H1 (cell line): ENCODE data around the gene ACRBP. TPM values are rescaled to one million over a fixed set of nuclear protein-coding genes. Genes with fewer than 3 reads are reported as not detected.

Experiments
- CTCF ChIA-PET: fragments of 300-600 bp; sonication (Branson Sonifier 250); formaldehyde crosslinking; loops from one replicate; lab custom pipeline; 2021; ENCODE audit not compliant: partially characterized antibody; lab: Charles Lee
- POLR2A ChIA-PET: fragments of 300-600 bp; sonication (Branson Sonifier 250); formaldehyde crosslinking; loops from one replicate; lab custom pipeline; 2021; ENCODE audit warnings: inconsistent platforms; ENCODE audit not compliant: partially characterized antibody; lab: Charles Lee
- DNase-seq, 2 experiments: peaks; one replicate each; pipeline versions ENCODE4 v3.0.0 to v3.0.0-alpha.2; 2010 to 2022; ENCODE audit warnings: low spot score in 2 of 2, low read depth in 1 of 2, mixed read lengths in 1 of 2
- FAIRE-seq: peaks from 2 replicates; lab custom pipeline; 2011; peaks lifted over from hg19 to GRCh38; lab: Jason Lieb, UNC
- H2AFZ ChIP-seq: 2 replicates; pipeline ENCODE4 v1.8.1; 2012; ENCODE audit warnings: low read length, inconsistent platforms
- H2AK5ac ChIP-seq: 2 replicates; pipeline ENCODE4 v1.6.1; 2013; ENCODE audit warnings: low read depth, low read length
- H2BK120ac ChIP-seq: replicated peaks from 2 replicates; pipeline ENCODE3; 2013; ENCODE audit warnings: low read depth, low read length, inconsistent platforms
- H2BK12ac ChIP-seq: 2 replicates; pipeline ENCODE4 v1.6.1; 2013; ENCODE audit warnings: low read depth, low read length
- H2BK15ac ChIP-seq: 2 replicates; pipeline ENCODE4 v1.6.1; 2013; ENCODE audit warnings: low read length
- H2BK20ac ChIP-seq: 2 replicates; pipeline ENCODE4 v1.6.1; 2013; ENCODE audit warnings: low read length
- H2BK5ac ChIP-seq: 2 replicates; pipeline ENCODE4 v1.6.1; 2013; ENCODE audit warnings: low read depth, low read length
- H3K14ac ChIP-seq: 2 replicates; pipeline ENCODE4 v1.6.1; 2013; ENCODE audit warnings: inconsistent platforms; ENCODE audit not compliant: insufficient read length
- H3K18ac ChIP-seq: 2 replicates; pipeline ENCODE4 v1.6.1; 2013; ENCODE audit warnings: low read length; ENCODE audit errors: extremely low read depth
- H3K23ac ChIP-seq: 2 replicates; pipeline ENCODE4 v1.6.1; 2013; ENCODE audit warnings: inconsistent platforms; ENCODE audit not compliant: insufficient read length
- H3K23me2 ChIP-seq: 2 replicates; pipeline ENCODE4 v1.6.1; 2013; ENCODE audit warnings: low read depth, low read length
- H3K27ac ChIP-seq: 2 replicates; pipeline ENCODE4 v1.6.1; 2011; ENCODE audit warnings: low read depth, low read length, inconsistent platforms
- H3K27me3 ChIP-seq, 4 experiments: replicated peaks in 1 of 4; 1 replicate in 1 of 4; 2 replicates in 3 of 4; pipeline versions ENCODE4 v1.6.1 to v1.8.1; 2011 to 2013; ENCODE audit warnings: low read length in 3 of 4, mild to moderate bottlenecking in 3 of 4, inconsistent platforms in 2 of 4, mixed read lengths in 2 of 4, moderate library complexity in 1 of 4; ENCODE audit not compliant: control insufficient read depth in 3 of 4, insufficient read depth in 3 of 4; ENCODE audit errors: extremely low read depth in 1 of 4
- H3K36me3 ChIP-seq, 4 experiments: 2 replicates each; pipeline versions ENCODE4 v1.6.1 to v1.8.1; 2011 to 2013; ENCODE audit warnings: mild to moderate bottlenecking in 4 of 4, low read length in 3 of 4, moderate library complexity in 2 of 4, control low read depth in 1 of 4, inconsistent platforms in 1 of 4; ENCODE audit not compliant: insufficient read depth in 4 of 4, control insufficient read depth in 2 of 4
- H3K4ac ChIP-seq: replicated peaks from 2 replicates; pipeline ENCODE3; 2013; ENCODE audit warnings: low read length, low read depth, mixed read lengths, inconsistent platforms; ENCODE audit not compliant: insufficient read length
- H3K4me1 ChIP-seq, 4 experiments: replicated peaks in 1 of 4; 1 replicate in 1 of 4; 2 replicates in 3 of 4; pipeline versions ENCODE4 v1.6.1 to v1.8.1; 2011 to 2013; ENCODE audit warnings: low read length in 3 of 4, inconsistent platforms in 2 of 4, mixed read lengths in 1 of 4; ENCODE audit not compliant: insufficient read depth in 4 of 4, control insufficient read depth in 3 of 4
- H3K4me2 ChIP-seq, 2 experiments: 2 replicates each; pipeline versions ENCODE4 v1.6.1 to v1.8.1; 2011 to 2013; ENCODE audit warnings: low read depth in 2 of 2, low read length in 2 of 2, control low read depth in 1 of 2, inconsistent platforms in 1 of 2, mild to moderate bottlenecking in 1 of 2; ENCODE audit not compliant: insufficient read depth in 1 of 2
- H3K4me3 ChIP-seq, 4 experiments: fragments of 200-600, 300-600 bp in 1 of 4; sonication (generic), shearing (Covaris generic), sonication (Bioruptor Twin) in 1 of 4; 2 replicates each; pipeline versions ENCODE4 v1.5.1 to v1.8.1; 2011 to 2016; ENCODE audit warnings: low read length in 4 of 4, low read depth in 3 of 4, control low read depth in 2 of 4, inconsistent platforms in 2 of 4, mild to moderate bottlenecking in 2 of 4, mixed read lengths in 1 of 4, moderate library complexity in 1 of 4; ENCODE audit not compliant: insufficient read depth in 2 of 4; ENCODE audit errors: extremely low read depth in 1 of 4
- H3K56ac ChIP-seq: replicated peaks from 2 replicates; pipeline ENCODE3; 2013; ENCODE audit warnings: low read depth, mild to moderate bottlenecking, mixed read lengths, low read length, inconsistent platforms; ENCODE audit not compliant: insufficient read length
- H3K79me1 ChIP-seq: 2 replicates; pipeline ENCODE4 v1.6.1; 2013; ENCODE audit warnings: low read depth, low read length, control low read depth
- H3K79me2 ChIP-seq, 2 experiments: 2 replicates each; pipeline versions ENCODE4 v1.6.1 to v1.8.1; 2012 to 2013; ENCODE audit warnings: low read length in 2 of 2, mild to moderate bottlenecking in 2 of 2, inconsistent platforms in 1 of 2; ENCODE audit not compliant: insufficient read depth in 2 of 2, control insufficient read depth in 1 of 2
- H3K9ac ChIP-seq, 4 experiments: replicated peaks in 1 of 4; 1 replicate in 1 of 4; 2 replicates in 3 of 4; pipeline versions ENCODE4 v1.6.1 to v1.8.1; 2011 to 2013; ENCODE audit warnings: low read depth in 3 of 4, low read length in 3 of 4, control low read depth in 2 of 4, mild to moderate bottlenecking in 2 of 4, moderate library complexity in 2 of 4, inconsistent platforms in 1 of 4; ENCODE audit errors: extremely low read depth in 1 of 4
- H3K9me3 ChIP-seq, 2 experiments: 2 replicates each; pipeline versions ENCODE4 v1.6.1 to v1.8.1; 2012 to 2013; ENCODE audit warnings: mild to moderate bottlenecking in 2 of 2, moderate library complexity in 2 of 2, control low read depth in 1 of 2, inconsistent platforms in 1 of 2, low read depth in 1 of 2, low read length in 1 of 2, mixed read lengths in 1 of 2; ENCODE audit not compliant: insufficient read depth in 2 of 2
- H4K20me1 ChIP-seq, 2 experiments: replicated peaks in 1 of 2; 2 replicates each; pipeline versions ENCODE3 to v1.8.1; 2011 to 2013; ENCODE audit warnings: inconsistent platforms in 2 of 2, low read length in 2 of 2, mild to moderate bottlenecking in 1 of 2; ENCODE audit not compliant: insufficient read depth in 2 of 2, control insufficient read depth in 1 of 2
- H4K5ac ChIP-seq: 2 replicates; pipeline ENCODE4 v1.6.1; 2013; ENCODE audit warnings: low read length, low read depth, mixed read lengths, inconsistent platforms; ENCODE audit not compliant: insufficient read length
- H4K8ac ChIP-seq: 2 replicates; pipeline ENCODE4 v1.8.0; 2013; ENCODE audit warnings: mild to moderate bottlenecking, moderate library complexity, low read length, inconsistent platforms; ENCODE audit not compliant: insufficient read depth; ENCODE audit errors: extremely low read depth
- H4K91ac ChIP-seq: replicated peaks from 2 replicates; pipeline ENCODE3; 2013; ENCODE audit warnings: low read length, mixed read lengths, inconsistent platforms; ENCODE audit not compliant: insufficient read length
- CREB1 ChIP-seq: IDR thresholded peaks from 2 replicates; pipeline ENCODE4 v1.6.1; 2012; ENCODE audit warnings: inconsistent platforms
- RBBP5 ChIP-seq: IDR thresholded peaks from 2 replicates; pipeline ENCODE4 v1.7.1; 2012; ENCODE audit warnings: low read depth, mild to moderate bottlenecking, inconsistent platforms, low read length, moderate library complexity, borderline replicate concordance
- SRF ChIP-seq: IDR thresholded peaks from 2 replicates; pipeline ENCODE4 v1.6.1; 2011; ENCODE audit warnings: mild to moderate bottlenecking, low read depth, low read length, moderate library complexity
- TAF7 ChIP-seq: optimal IDR thresholded peaks from 2 replicates; pipeline ENCODE3; 2011; ENCODE audit warnings: low read depth, mild to moderate bottlenecking, inconsistent platforms, low read length, moderate library complexity, borderline replicate concordance
- WGBS, 2 experiments: shearing (Covaris generic) in 1 of 2; methylation state at CpG; one replicate each; pipeline versions ENCODE4 v1.1.6 to v1.1.7; 2013 to 2015; ENCODE audit warnings: low lambda C conversion rate in 2 of 2, mixed read lengths in 2 of 2, inconsistent platforms in 1 of 2, low coverage in 1 of 2, missing lambda C conversion rate in 1 of 2; ENCODE audit not compliant: insufficient replicate concordance in 2 of 2, insufficient coverage in 1 of 2, insufficient read length in 1 of 2; ENCODE audit errors: extremely low coverage in 1 of 2, missing lambda C conversion rate in 1 of 2; 5-methylcytosine and 5-hydroxymethylcytosine counted together
- polyA plus RNA-seq, 7 experiments: library from polyadenylated mRNA; depleted of rRNA in 3 of 7; stranded (reverse) in 5 of 7; unstranded in 2 of 7; fragments of >200 nt in 5 of 7; fragments of 200-250 nt in 2 of 7; gene quantifications; 1 replicate in 5 of 7; 2 replicates in 1 of 7; 4 replicates in 1 of 7; pipeline versions ENCODE4 v1.2.1 to v1.2.3, GENCODE V29; 2011 to 2013; ENCODE audit warnings: missing spikeins in 2 of 7, mixed read lengths in 2 of 7
- total RNA-seq: library from RNA; stranded (reverse); fragmentation: NEBNext Ultra II Directional; extraction: Animal tissue kit (Norgen Biotek cat#: 25700); gene quantifications from 2 replicates; pipeline ENCODE4 v1.2.1, GENCODE V29; 2021

ACRBP gene
- total and polyA plus RNA-seq, 2 of the 8 experiments (the other 6 are each of a cell fraction or from before 2014, with no cell fraction given), result 0.80 to 5.2 TPM

GRCh38 chr12:6603095-6603567 lies 44.1 kb downstream of the ACRBP start:
- H2AFZ ChIP-seq, result no peak overlapping the region
- 0 out of 8 replicates have a peak overlapping the region, but pooled peaks of 1 of the 4 experiments have one; percentile 3 for H3K4me3 ChIP-seq
- H2BK120ac ChIP-seq, result no peak overlapping the region
- no peak overlapping the region for H2BK12ac ChIP-seq
- no peak overlapping the region for H2AK5ac ChIP-seq
- H4K20me1 ChIP-seq, result peaks cover 18 to 35% of the 10 kb centered on the region in 2 experiments
- H2BK15ac ChIP-seq, result no peak overlapping the region
- H3K79me2 ChIP-seq, result peaks cover 22 to 49% of the 10 kb centered on the region in 2 experiments
- WGBS, 2 experiments, result 90% methylated on average over 1 of the region's 6 CpGs; no CpG with 5 or more reads in 1 of the 2 experiments
- H4K91ac ChIP-seq, result no peak overlapping the region
- H4K5ac ChIP-seq, result no peak overlapping the region
- no peaks in the 10 kb centered on the region for H3K9me3 ChIP-seq
- DNase-seq (no peak), FAIRE-seq (no peak)
- ChIA-PET CTCF (interaction anchor here (0.6 to 4.3 kb wide), 19 partner anchors 14 to 226 kb away, joined by 3 to 25 read pairs (median 4); partner anchors contain the start of genes ACRBP and P3H3), POLR2A (interaction anchor here (0.9 to 13.4 kb wide), 9 partner anchors 11 to 227 kb away, joined by 3 to 225 read pairs (median 9); partner anchors contain the start of genes GAPDH, NOP2 and ZNF384)
- no peak overlapping the region for H3K14ac ChIP-seq
- H2BK20ac ChIP-seq, result no peak overlapping the region
- peaks cover 42 to 67% (median 46%) of the 10 kb centered on the region in 4 experiments for H3K36me3 ChIP-seq
- no peak overlapping the region for H3K4ac ChIP-seq
- H3K4me2 ChIP-seq, result peak overlapping the region; percentile 33 to 99; a peak in 1 of 4 replicates
- H3K23me2 ChIP-seq, result peaks cover 16% of the 10 kb centered on the region; the same call in 1 of the 2 replicates
- no peak overlapping the region for H4K8ac ChIP-seq
- H3K18ac ChIP-seq, result no peak overlapping the region; the same call in 1 of the 2 replicates
- H3K56ac ChIP-seq, result no peak overlapping the region
- H3K27ac ChIP-seq, result no peak overlapping the region
- no peak overlapping the region for H3K23ac ChIP-seq
- H2BK5ac ChIP-seq, result no peak overlapping the region
- H3K9ac ChIP-seq, result no peak overlapping the region
- peaks cover 16% of the 10 kb centered on the region for H3K79me1 ChIP-seq
- no peaks in the 10 kb centered on the region for H3K27me3 ChIP-seq
- peaks cover 7 to 25% (median 14%) of the 10 kb centered on the region in 4 experiments for H3K4me1 ChIP-seq
- TF ChIP-seq RBBP5 (no peak), CREB1 (no peak), TAF7 (no peak), SRF (no peak)
